Thoracic aorta (tissue), 2 donors: ENCODE results near the gene EGF. TPM values are rescaled to one million over a fixed set of nuclear protein-coding genes. Genes with fewer than 3 reads are reported as not detected.

Source experiments
- ATAC-seq: fragments of 150-250 bp; one replicate; pipeline ENCODE4 v1.8.0; 2017; ENCODE audit warnings: low read depth; ENCODE audit not compliant: insufficient number of reproducible peaks, low FRiP score
- DNase-seq: peaks from one replicate; pipeline ENCODE4 v3.0.0-alpha.2; 2020; ENCODE audit warnings: low spot score
- H3K27ac ChIP-seq, 2 donors: fragments of 200-600 bp; sonication (generic); 1 replicate in 1 of 2; 2 replicates in 1 of 2; pipeline ENCODE4 v1.5.1; 2016; ENCODE audit warnings: mild to moderate bottlenecking in 2 of 2, moderate library complexity in 2 of 2
- H3K27me3 ChIP-seq: fragments of 200-600 bp; sonication (generic); replicated peaks from 2 replicates; pipeline ENCODE4 v1.6.0; 2016; ENCODE audit warnings: mild to moderate bottlenecking; ENCODE audit not compliant: insufficient read depth
- H3K36me3 ChIP-seq: fragments of 200-600 bp; sonication (generic); one replicate; pipeline ENCODE4 v1.5.1; 2016
- H3K4me1 ChIP-seq, 2 donors: fragments of 200-600 bp; sonication (generic); 1 replicate in 1 of 2; 2 replicates in 1 of 2; pipeline versions ENCODE4 v1.5.1 to v1.6.0; 2016; ENCODE audit warnings: low read depth in 2 of 2, mild to moderate bottlenecking in 1 of 2; ENCODE audit not compliant: control insufficient read depth in 1 of 2
- H3K4me3 ChIP-seq: fragments of 200-600 bp; sonication (generic); 2 replicates; pipeline ENCODE4 v1.5.1; 2016; ENCODE audit warnings: mild to moderate bottlenecking
- H3K9me3 ChIP-seq: fragments of 200-600 bp; sonication (generic); 2 replicates; pipeline ENCODE4 v1.5.1; 2016
- total RNA-seq, 2 donors: library from RNA; depleted of rRNA; stranded (reverse); fragments of >200 nt; gene quantifications; one replicate each; pipeline versions ENCODE4 v1.1.0 to v1.2.3, GENCODE V29; 2016
- TF ChIP-seq, protein P1 (sequence below): fragments of 200-600 bp; sonication (generic); IDR thresholded peaks from one replicate; pipeline ENCODE4 v1.5.1; 2019; ENCODE audit warnings: antibody characterized with exemption

Gene EGF
- total RNA-seq, 2 donors from 2014 or later, result not detected

DNA sequence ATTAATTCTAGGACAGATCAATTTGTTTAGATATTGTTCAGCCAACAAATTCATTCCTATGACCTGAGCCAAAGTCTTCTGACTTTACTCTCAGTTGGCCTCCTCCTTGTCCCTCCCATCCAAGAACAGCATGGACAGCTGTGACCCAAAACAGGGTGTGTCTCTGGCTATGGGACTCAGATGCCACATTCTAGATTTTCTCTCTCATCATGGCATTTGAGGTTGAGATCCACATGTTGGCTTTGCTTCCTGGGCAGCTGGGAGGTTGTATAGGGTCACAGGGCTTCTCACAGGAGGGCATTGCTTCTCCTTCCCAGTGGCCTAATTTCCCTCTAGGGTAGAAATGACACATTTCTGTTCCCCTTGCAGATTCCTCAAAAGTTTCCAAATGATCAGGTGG, 22.6 kb upstream of the EGF start:
- DNase-seq (no peak), ATAC-seq (no peak)
- no peaks in the 10 kb centered on the region for H3K4me1 ChIP-seq
- no peaks in the 10 kb centered on the region for H3K27me3 ChIP-seq
- no peak overlapping the region for H3K4me3 ChIP-seq
- no peaks in the 10 kb centered on the region for H3K36me3 ChIP-seq
- no peaks in the 10 kb centered on the region for H3K9me3 ChIP-seq
- TF ChIP-seq, protein P1, sequence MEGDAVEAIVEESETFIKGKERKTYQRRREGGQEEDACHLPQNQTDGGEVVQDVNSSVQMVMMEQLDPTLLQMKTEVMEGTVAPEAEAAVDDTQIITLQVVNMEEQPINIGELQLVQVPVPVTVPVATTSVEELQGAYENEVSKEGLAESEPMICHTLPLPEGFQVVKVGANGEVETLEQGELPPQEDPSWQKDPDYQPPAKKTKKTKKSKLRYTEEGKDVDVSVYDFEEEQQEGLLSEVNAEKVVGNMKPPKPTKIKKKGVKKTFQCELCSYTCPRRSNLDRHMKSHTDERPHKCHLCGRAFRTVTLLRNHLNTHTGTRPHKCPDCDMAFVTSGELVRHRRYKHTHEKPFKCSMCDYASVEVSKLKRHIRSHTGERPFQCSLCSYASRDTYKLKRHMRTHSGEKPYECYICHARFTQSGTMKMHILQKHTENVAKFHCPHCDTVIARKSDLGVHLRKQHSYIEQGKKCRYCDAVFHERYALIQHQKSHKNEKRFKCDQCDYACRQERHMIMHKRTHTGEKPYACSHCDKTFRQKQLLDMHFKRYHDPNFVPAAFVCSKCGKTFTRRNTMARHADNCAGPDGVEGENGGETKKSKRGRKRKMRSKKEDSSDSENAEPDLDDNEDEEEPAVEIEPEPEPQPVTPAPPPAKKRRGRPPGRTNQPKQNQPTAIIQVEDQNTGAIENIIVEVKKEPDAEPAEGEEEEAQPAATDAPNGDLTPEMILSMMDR, result no peak
- no peak overlapping the region for H3K27ac ChIP-seq

DNA sequence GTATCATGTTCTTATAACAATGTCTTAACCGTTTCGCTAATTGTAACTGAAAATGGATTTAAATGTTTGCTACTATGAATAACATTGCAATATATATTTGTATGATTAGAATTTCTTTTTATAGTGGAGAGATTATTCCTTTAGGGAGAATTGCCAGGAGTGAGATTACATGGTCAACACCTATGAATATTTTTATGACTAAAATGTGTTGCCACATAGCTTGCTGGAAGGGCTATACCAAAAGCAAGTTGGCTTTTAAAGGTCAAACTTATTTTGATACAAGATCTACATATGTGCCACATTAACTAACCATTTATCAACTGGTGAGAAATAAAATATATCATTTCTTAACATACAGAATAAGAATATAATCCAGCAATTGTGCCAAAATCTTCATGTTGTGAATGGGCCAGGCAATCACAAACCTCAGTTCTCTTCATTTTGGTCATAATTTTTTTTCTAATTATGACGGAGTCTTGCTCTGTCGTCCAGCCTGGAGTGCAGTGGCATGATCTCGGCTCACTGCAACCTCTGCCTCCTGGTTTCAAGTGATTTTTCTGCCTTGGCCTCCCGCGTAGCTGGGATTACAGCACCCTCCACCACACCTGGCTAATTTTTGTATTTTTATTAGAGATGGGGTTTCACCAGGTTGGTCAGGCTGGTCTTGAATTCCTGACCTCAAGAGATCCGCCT, 10.0 kb upstream of the EGF start:
- no peak overlapping the region for H3K4me3 ChIP-seq
- no peaks in the 10 kb centered on the region for H3K4me1 ChIP-seq
- H3K27ac ChIP-seq, result no peak overlapping the region
- DNase-seq (no peak), ATAC-seq (no peak)
- H3K36me3 ChIP-seq, result no peaks in the 10 kb centered on the region
- H3K27me3 ChIP-seq, result no peaks in the 10 kb centered on the region
- TF ChIP-seq, protein P1, result no peak
- no peaks in the 10 kb centered on the region for H3K9me3 ChIP-seq

DNA sequence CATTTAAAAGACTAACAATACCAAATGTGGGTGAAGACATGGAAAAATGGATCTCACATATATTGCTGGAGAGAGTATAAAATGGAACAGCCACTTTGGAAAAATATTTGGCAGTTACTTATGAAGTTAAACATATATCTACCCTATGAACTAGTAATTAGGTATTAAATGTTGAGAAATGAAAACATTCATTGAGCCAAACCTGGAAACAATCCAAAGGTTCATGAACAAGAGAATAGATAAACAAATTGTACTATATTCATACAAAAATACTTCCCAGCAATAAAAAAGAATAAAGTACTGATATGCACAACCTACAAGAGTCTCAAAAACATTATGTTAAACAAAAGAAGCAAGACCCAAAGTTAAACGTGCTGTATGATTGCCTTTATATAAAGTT, 4.0 kb upstream of the EGF start:
- Histone ChIP-seq H3K9me3 (no peaks in the 10 kb centered on the region), H3K4me3 (no peak overlapping the region), H3K27me3 (no peaks in the 10 kb centered on the region), H3K36me3 (no peaks in the 10 kb centered on the region), H3K4me1 (no peaks in the 10 kb centered on the region), H3K27ac (no peak overlapping the region)
- TF ChIP-seq, protein P1, result no peak
- DNase-seq (no peak), ATAC-seq (no peak)

DNA sequence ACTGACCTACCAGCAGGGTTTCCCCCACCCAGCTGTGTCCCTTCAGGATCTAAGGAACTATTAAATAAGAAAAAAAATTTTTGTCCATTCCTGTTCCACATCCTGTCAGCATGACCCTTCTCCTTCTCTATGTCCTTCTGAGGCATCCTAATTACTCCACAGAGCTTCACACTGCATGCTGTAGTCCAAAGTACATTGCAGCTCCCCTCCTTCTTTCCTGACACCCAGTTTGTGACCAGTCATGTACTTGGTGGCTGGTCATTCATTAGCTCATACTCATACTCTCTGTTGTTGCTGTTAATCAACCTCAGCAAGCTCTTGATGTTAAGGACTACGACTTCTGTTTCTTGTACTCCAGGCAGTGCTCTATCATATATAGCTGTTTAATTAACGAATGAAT, 2.4 kb upstream of the EGF start:
- H3K36me3 ChIP-seq, result no peaks in the 10 kb centered on the region
- H3K4me1 ChIP-seq, result no peaks in the 10 kb centered on the region
- ATAC-seq, result no peak
- no peak overlapping the region for H3K4me3 ChIP-seq
- TF ChIP-seq, protein P1, result no peak
- H3K27ac ChIP-seq, result no peak overlapping the region
- H3K9me3 ChIP-seq, result no peaks in the 10 kb centered on the region
- H3K27me3 ChIP-seq, result no peaks in the 10 kb centered on the region
- DNase-seq, result no peak

DNA sequence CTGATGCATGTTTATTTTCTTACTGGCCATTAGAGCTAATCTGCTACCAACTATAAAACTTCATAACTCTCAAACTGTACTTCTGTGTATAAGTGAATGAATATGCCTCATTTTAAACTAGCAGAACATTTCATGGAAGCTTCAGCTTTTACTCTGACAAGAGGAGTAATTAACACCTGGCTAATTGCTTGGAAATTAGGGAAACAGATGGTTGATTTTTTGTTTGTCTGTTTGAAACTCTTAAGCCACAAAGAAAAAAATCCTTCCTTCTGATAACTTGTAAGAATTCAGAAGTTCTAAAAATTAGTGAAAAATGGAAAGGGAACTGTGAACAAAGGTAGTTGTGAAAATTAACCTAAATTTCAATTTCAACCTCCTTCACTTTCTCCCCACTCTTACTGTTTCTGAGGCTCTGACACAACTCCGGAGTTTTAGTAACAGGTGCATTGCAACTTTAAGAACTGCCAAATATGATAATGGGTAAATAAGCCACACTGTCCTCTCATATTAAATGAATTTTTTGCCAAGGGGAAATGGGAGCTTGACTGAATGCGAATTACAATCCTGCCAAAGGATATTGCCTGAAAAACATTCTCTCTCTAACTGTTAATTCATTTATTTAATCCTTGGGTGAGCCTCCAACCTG, 1.0 kb downstream of the EGF start:
- no peaks in the 10 kb centered on the region for H3K4me1 ChIP-seq
- DNase-seq, result no peak
- no peak overlapping the region for H3K4me3 ChIP-seq
- ATAC-seq, result no peak
- no peaks in the 10 kb centered on the region for H3K9me3 ChIP-seq
- no peaks in the 10 kb centered on the region for H3K36me3 ChIP-seq
- TF ChIP-seq, protein P1, result no peak
- H3K27ac ChIP-seq, result no peak overlapping the region
- H3K27me3 ChIP-seq, result no peaks in the 10 kb centered on the region
